Pancreas (tissue), 10 donors: Measurements from ENCODE around the gene TH. TPM values are rescaled to one million over a fixed set of nuclear protein-coding genes. Genes with fewer than 3 reads are reported as not detected.

Source experiments
- ATAC-seq, 4 donors: fragments of 200-7000 bp; cut with Tn5 transposase; one replicate each; pipeline versions ENCODE4 v1.8.0 to v1.9.1; 2020; ENCODE audit warnings: mild to moderate bottlenecking in 4 of 4, moderate library complexity in 4 of 4
- DNase-seq, 6 donors: peaks; one replicate each; pipeline ENCODE4 v3.0.0-alpha.2; 2020
- FAIRE-seq: peaks from 2 replicates; lab custom pipeline; 2012; peaks lifted over from hg19 to GRCh38; lab: Jason Lieb, UNC
- H3K27ac ChIP-seq, 4 donors: fragments of 200-600 bp; sonication (generic); 1 replicate in 3 of 4; 2 replicates in 1 of 4; pipeline versions ENCODE4 v1.5.0 to v1.8.0; 2020
- H3K27me3 ChIP-seq, 4 donors: fragments of 200-600 bp; one replicate each; pipeline ENCODE4 v1.8.0; 2021
- H3K36me3 ChIP-seq, 3 donors: fragments of 200-600 bp; sonication (generic) in 1 of 3; one replicate each; pipeline versions ENCODE4 v1.5.0 to v1.8.0; 2020 to 2021
- H3K4me1 ChIP-seq, 3 donors: fragments of 200-600 bp; one replicate each; pipeline ENCODE4 v1.8.0; 2021
- H3K4me3 ChIP-seq, 4 donors: fragments of 200-600 bp; sonication (generic) in 2 of 4; one replicate each; pipeline versions ENCODE4 v1.5.0 to v1.8.0; 2020 to 2021
- H3K9me3 ChIP-seq, 4 donors: fragments of 200-600 bp; one replicate each; pipeline ENCODE4 v1.8.0; 2021
- WGBS, 2 donors: extraction: QIAGEN DNeasy Blood & Tissue Kit; methylation state at CpG; one replicate each; pipeline ENCODE4 v1.1.7; 2013; 5-methylcytosine and 5-hydroxymethylcytosine counted together
- intact Hi-C, 3 donors: fragments of 100-400 bp; cut with DNase I; formaldehyde crosslinking; loops; one replicate each; pipeline versions ENCODE4 v1.11.1 to v1.14.2; 2022
- polyA plus RNA-seq, 2 donors: library from polyadenylated mRNA; stranded (reverse); fragments of 200-250 nt; gene quantifications; one replicate each; pipeline ENCODE4 v1.2.3, GENCODE V29; 2013
- total RNA-seq, 6 donors: library from RNA; stranded (reverse); fragmentation: NEBNext Ultra II Directional in 4 of 6; extraction: Animal tissue kit (Norgen Biotek cat#: 25700) in 4 of 6; gene quantifications; one replicate each; pipeline versions ENCODE4 v1.2.1 to v1.2.4, GENCODE V29; 2021 to 2023
- TF ChIP-seq, protein P1 (sequence below), 4 donors: fragments of 200-600 bp; sonication (generic) in 3 of 4; IDR thresholded peaks; one replicate each; pipeline versions ENCODE4 v1.5.0 to v1.8.0; 2021; ENCODE audit warnings: antibody characterized with exemption in 4 of 4
- donor health status: healthy with polysubstance abuse.
- donor health status: DM: no; HTN: no; CAD: no; lungs with moderate emphysema.
- donor health status: DM: no; HTN: no; CAD: no.
- donor health status: control.
- donor health status: control.
- donor health status: Bipolar disorder and iron deficiency.
- donor health status: DM: yes; HTN: yes; CAD: no.
- donor health status: DM: no; HTN: no; CAD: no.
- donor health status: DM: no; HTN: no; CAD: no.
- donor health status: DM: yes; HTN: yes; CAD: no.

The TH gene
- total and polyA plus RNA-seq, 8 donors, result 0.19 to 2.5 (median 0.38) TPM; not detected in 2

- FAIRE-seq, result no peak
- H3K27ac ChIP-seq, result no peak overlapping the region
- H3K27me3 ChIP-seq, result peaks cover 0 to 44% (median 6%) of the 10 kb centered on the region in 4 donors
- 6 to 7% methylated on average over 12 of the region's 12 CpGs for WGBS, 2 donors
- H3K4me3 ChIP-seq, result no peak overlapping the region
- intact Hi-C loops, result loop anchor here in 1 of 3 donors (10.0 kb wide), 1 partner anchor 219 kb away; no protein-coding TSS in a partner anchor
- ATAC-seq, result no peak
- no peaks in the 10 kb centered on the region for H3K9me3 ChIP-seq
- H3K4me1 ChIP-seq, result peaks cover 0 to 5% (median 0%) of the 10 kb centered on the region in 3 donors
- DNase-seq, result no peak
- TF ChIP-seq, protein P1, sequence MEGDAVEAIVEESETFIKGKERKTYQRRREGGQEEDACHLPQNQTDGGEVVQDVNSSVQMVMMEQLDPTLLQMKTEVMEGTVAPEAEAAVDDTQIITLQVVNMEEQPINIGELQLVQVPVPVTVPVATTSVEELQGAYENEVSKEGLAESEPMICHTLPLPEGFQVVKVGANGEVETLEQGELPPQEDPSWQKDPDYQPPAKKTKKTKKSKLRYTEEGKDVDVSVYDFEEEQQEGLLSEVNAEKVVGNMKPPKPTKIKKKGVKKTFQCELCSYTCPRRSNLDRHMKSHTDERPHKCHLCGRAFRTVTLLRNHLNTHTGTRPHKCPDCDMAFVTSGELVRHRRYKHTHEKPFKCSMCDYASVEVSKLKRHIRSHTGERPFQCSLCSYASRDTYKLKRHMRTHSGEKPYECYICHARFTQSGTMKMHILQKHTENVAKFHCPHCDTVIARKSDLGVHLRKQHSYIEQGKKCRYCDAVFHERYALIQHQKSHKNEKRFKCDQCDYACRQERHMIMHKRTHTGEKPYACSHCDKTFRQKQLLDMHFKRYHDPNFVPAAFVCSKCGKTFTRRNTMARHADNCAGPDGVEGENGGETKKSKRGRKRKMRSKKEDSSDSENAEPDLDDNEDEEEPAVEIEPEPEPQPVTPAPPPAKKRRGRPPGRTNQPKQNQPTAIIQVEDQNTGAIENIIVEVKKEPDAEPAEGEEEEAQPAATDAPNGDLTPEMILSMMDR (IDR thresholded peaks at IDR 0.05), result no peak
- no peaks in the 10 kb centered on the region for H3K36me3 ChIP-seq
These were observed 28.2 kb downstream of the TH start for GRCh38 chr11:2143477-2143798.

DNA sequence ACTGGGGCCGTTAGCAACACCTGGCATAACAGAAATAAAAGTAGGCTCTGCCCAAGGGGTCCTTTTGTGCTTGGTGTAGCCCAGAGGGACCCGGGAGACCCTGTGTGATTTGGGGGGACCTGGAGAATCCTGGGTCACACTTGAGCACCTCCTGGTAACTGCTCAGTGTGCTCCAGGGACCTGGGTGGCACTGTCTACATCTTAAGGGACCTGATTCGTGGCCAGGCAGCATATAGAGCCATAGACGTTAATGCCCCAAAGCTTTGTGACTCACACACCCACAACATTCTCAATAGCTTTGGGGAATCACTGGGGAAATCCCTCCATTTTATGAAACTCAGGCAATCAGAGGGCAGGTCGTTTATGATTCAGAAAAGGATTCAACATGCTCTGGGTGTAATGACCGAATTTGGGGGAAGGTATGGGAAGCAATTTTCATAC lies 28.8 kb downstream of the TH start:
- TF ChIP-seq, protein P1 (IDR thresholded peaks at IDR 0.05), result no peak
- ATAC-seq, result no peak
- intact Hi-C loops, result loop anchor here in 1 of 3 donors (10.0 kb wide), 1 partner anchor 218 kb away; no protein-coding TSS in a partner anchor
- no peak overlapping the region for H3K4me3 ChIP-seq
- no peak for FAIRE-seq
- no peak for DNase-seq
- H3K36me3 ChIP-seq, result no peaks in the 10 kb centered on the region
- peaks cover 0 to 5% (median 0%) of the 10 kb centered on the region in 3 donors for H3K4me1 ChIP-seq
- peaks cover 0 to 44% (median 6%) of the 10 kb centered on the region in 4 donors for H3K27me3 ChIP-seq
- H3K27ac ChIP-seq, result no peak overlapping the region
- H3K9me3 ChIP-seq, result no peaks in the 10 kb centered on the region
- 9 to 11% methylated on average over 6 of the region's 6 CpGs for WGBS, 2 donors

GRCh38 chr11:2142300-2142759 lies 29.3 kb downstream of the TH start:
- H3K27me3 ChIP-seq, result peaks cover 0 to 44% (median 6%) of the 10 kb centered on the region in 4 donors

DNA sequence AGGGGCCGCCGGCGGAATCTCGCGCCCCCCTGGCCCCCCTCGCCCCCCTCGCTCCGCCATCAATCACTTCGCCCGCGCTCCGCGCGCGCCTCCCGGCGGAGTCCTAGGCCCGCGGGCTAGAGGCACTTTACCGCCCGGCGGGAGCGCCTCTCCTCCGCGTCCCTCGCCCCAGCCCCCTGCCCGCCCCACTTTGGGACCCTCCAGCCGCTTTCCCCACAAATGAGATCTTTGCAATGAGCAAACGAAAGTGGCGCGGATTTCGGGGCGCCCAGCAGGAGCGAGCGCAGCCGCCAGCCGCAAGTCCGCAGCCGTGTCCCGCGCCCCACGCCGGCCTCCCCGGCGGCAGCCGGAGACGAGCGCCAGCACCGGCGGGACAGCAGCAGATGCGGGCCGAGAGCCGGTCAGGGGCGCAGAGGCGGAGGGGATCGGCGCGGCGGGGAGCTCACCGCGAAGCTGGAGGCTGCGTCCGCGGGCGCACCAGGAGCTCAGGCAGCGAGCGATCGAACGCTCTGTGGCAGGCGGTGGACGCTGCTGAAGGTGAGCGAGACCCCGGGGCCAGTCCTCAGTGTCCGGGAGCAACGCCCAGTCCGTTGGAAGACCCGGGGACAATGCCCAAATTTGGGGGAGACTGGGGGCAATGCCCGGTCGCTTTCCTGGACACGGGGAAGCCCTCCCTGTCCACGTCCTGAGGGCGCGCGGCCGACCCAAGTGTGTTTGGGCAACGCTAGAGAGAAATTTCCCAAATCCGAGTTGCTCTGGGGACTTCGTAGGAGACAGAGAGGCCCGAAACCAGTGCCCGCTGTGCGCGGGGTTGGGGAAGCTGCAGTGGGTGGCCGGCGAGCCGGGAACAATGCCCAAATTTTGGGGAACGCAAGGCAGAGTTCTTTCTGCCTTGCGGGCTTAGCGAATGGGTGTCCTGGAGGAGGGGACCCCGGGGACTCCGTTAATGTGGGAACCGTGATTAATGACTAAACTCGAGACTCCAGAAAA lies 30.9 kb downstream of the TH start:
- Histone ChIP-seq H3K27me3 (peaks cover 0 to 38% (median 6%) of the 10 kb centered on the region in 4 donors), H3K4me3 (no peak overlapping the region), H3K36me3 (no peaks in the 10 kb centered on the region), H3K9me3 (no peaks in the 10 kb centered on the region), H3K4me1 (peaks cover 0 to 9% (median 0%) of the 10 kb centered on the region in 3 donors), H3K27ac (no peak overlapping the region)
- FAIRE-seq (no peak), ATAC-seq (no peak), DNase-seq (peak in 3 of 6 donors; percentile 17 to 69 (median 52))
- intact Hi-C loops, result loop anchor here in 1 of 3 donors (10.0 kb wide), 1 partner anchor 216 kb away; no protein-coding TSS in a partner anchor
- 6 to 8% methylated on average over 93 to 102 of the region's 102 CpGs for WGBS, 2 donors
- TF ChIP-seq, protein P1 (IDR thresholded peaks at IDR 0.05), result no peak

More at GRCh38 chr11:2142300-2142759, 29.3 kb downstream of the TH start:
- TF ChIP-seq, protein P1 (IDR thresholded peaks at IDR 0.05), result no peak
- no peaks in the 10 kb centered on the region for H3K36me3 ChIP-seq
- H3K9me3 ChIP-seq, result no peaks in the 10 kb centered on the region
- H3K4me1 ChIP-seq, result peaks cover 0 to 9% (median 0%) of the 10 kb centered on the region in 3 donors
- no peak overlapping the region for H3K4me3 ChIP-seq
- 12 to 18% methylated on average over 5 of the region's 5 CpGs for WGBS, 2 donors
- intact Hi-C loops, result loop anchor here in 1 of 3 donors (10.0 kb wide), 1 partner anchor 218 kb away; no protein-coding TSS in a partner anchor
- no peak for FAIRE-seq
- ATAC-seq, result no peak
- no peak overlapping the region for H3K27ac ChIP-seq
- DNase-seq, result no peak
